Panc1 (cell line): ENCODE measurements around the gene HARBI1. TPM values are rescaled to one million over a fixed set of nuclear protein-coding genes. Genes with fewer than 3 reads are reported as not detected.

ENCODE experiments used
- ATAC-seq: fragments of 200-7000 bp; cut with Tn5 transposase; 2 replicates; pipeline ENCODE4 v1.9.1; 2020; ENCODE audit warnings: mild to moderate bottlenecking, moderate library complexity
- BruUV-seq: library from RNA; stranded (reverse); fragments of 400-500 nt; replicated peaks from 2 replicates; lab custom pipeline; 2021; lab: Mats Ljungman, UMichigan
- CTCF ChIA-PET: fragments of 300-600 bp; sonication (Branson Sonifier 250); formaldehyde crosslinking; loops from one replicate; lab custom pipeline; 2022; ENCODE audit warnings: antibody characterized with exemption; lab: Charles Lee
- POLR2A ChIA-PET: fragments of 300-600 bp; sonication (Branson Sonifier 250); formaldehyde crosslinking; loops from one replicate; lab custom pipeline; 2022; ENCODE audit warnings: antibody characterized with exemption; lab: Charles Lee
- DNase-seq: peaks from one replicate; pipeline ENCODE4 v3.0.0-alpha.2; 2010; ENCODE audit warnings: low read depth, low spot score
- H3K27ac ChIP-seq: 2 replicates; pipeline ENCODE4 v1.5.1; 2011; ENCODE audit warnings: mild to moderate bottlenecking, low read length, inconsistent platforms
- H3K27me3 ChIP-seq: fragments of 200-500 bp; sonication (Bioruptor generic); 2 replicates; pipeline ENCODE4 v1.6.0; 2014; ENCODE audit warnings: low read length, inconsistent platforms; ENCODE audit not compliant: control insufficient read depth, insufficient read depth
- H3K36me3 ChIP-seq: fragments of 200-500 bp; sonication (Bioruptor generic); 2 replicates; pipeline ENCODE4 v1.5.1; 2014; ENCODE audit warnings: inconsistent platforms, mild to moderate bottlenecking, low read length, moderate library complexity; ENCODE audit not compliant: control insufficient read depth, insufficient read depth
- H3K4me1 ChIP-seq: 2 replicates; pipeline ENCODE4 v1.5.1; 2011; ENCODE audit warnings: inconsistent platforms, mild to moderate bottlenecking, low read length, moderate library complexity; ENCODE audit not compliant: control insufficient read depth, insufficient read depth
- H3K4me3 ChIP-seq, 2 experiments: 2 replicates each; pipeline ENCODE4 v1.5.1; 2011 to 2012; ENCODE audit warnings: low read depth in 2 of 2, low read length in 2 of 2, mild to moderate bottlenecking in 2 of 2, inconsistent platforms in 1 of 2, moderate library complexity in 1 of 2
- H3K9me3 ChIP-seq: fragments of 200-500 bp; sonication (Bioruptor generic); 2 replicates; pipeline ENCODE4 v1.5.1; 2014; ENCODE audit warnings: low read depth, mild to moderate bottlenecking, inconsistent platforms, low read length, moderate library complexity; ENCODE audit not compliant: control insufficient read depth, insufficient read depth
- CTCF ChIP-seq: fragments of 450-650 bp; IDR thresholded peaks from 2 replicates; pipeline ENCODE4 v1.5.1; 2017; ENCODE audit warnings: mild to moderate bottlenecking
- POLR2AphosphoS5 ChIP-seq: IDR thresholded peaks from 2 replicates; pipeline ENCODE4 v1.6.1; 2012; ENCODE audit warnings: mild to moderate bottlenecking, low read depth, low read length, moderate library complexity
- REST ChIP-seq, 2 experiments: IDR thresholded peaks; 2 replicates each; pipeline ENCODE4 v1.6.1; 2011 to 2012; ENCODE audit warnings: low read depth in 2 of 2, control low read depth in 1 of 2, low read length in 1 of 2, mild to moderate bottlenecking in 1 of 2, moderate library complexity in 1 of 2; ENCODE audit not compliant: insufficient read depth in 1 of 2
- SIN3A ChIP-seq: IDR thresholded peaks from 2 replicates; pipeline ENCODE4 v1.6.1; 2012; ENCODE audit warnings: low read depth, mild to moderate bottlenecking, low read length, moderate library complexity, borderline replicate concordance; ENCODE audit not compliant: insufficient read depth
- TCF7L2 ChIP-seq: IDR thresholded peaks from 2 replicates; pipeline ENCODE4 v1.6.1; 2011; ENCODE audit warnings: mild to moderate bottlenecking, low read depth, low read length, inconsistent platforms
- in situ Hi-C: cut with HindIII; loops from 2 replicates; pipeline ENCODE4 v1.10.0; 2016; ENCODE audit warnings: low sequenced_read_pairs, low pct_unique_long_range_greater_than_20kb
- intact Hi-C: fragments of 100-400 bp; cut with micrococcal nuclease; formaldehyde crosslinking; loops from one replicate; pipeline ENCODE4 v1.10.0; 2022; ENCODE audit not compliant: unreplicated experiment
- total RNA-seq: library from RNA; stranded (reverse); gene quantifications from one replicate; pipeline ENCODE4 v1.2.1, GENCODE V29; 2021; ENCODE audit not compliant: unreplicated experiment

The HARBI1 gene
- total RNA-seq, 1 experiment from 2014 or later: 6.4 TPM

- CTCF ChIA-PET: interaction anchor here (0.6 to 1.2 kb wide), 3 partner anchors 12 to 430 kb away, joined by 3 to 4 read pairs (median 3); no protein-coding TSS in a partner anchor
- TF ChIP-seq CTCF (no peak), SIN3A (no peak)
- H3K27me3 ChIP-seq: no peaks in the 10 kb centered on the region
- POLR2A ChIA-PET: interaction anchor here (0.5 to 0.7 kb wide), 3 partner anchors 44 to 259 kb away, joined by 3 to 4 read pairs (median 3); no protein-coding TSS in a partner anchor
- intact Hi-C loops: no loop called here
- H3K36me3 ChIP-seq: no peaks in the 10 kb centered on the region; the same call in 1 of the 2 replicates
- in situ Hi-C loops: no loop called here
- DNase-seq (no peak), ATAC-seq (no peak)
- TSS peak; percentile 66 for BruUV-seq
- H3K4me3 ChIP-seq: peak overlapping the region; percentile 89 to 99
- H3K27ac ChIP-seq: peak overlapping the region; percentile 97
- H3K4me1 ChIP-seq: peaks cover 33% of the 10 kb centered on the region
- no peaks in the 10 kb centered on the region for H3K9me3 ChIP-seq
Observed at GRCh38 chr11:46590740-46591605, 26.1 kb downstream of the HARBI1 start.

GRCh38 chr11:46588915-46589314 is 28.1 kb downstream of the HARBI1 start:
- H3K36me3 ChIP-seq: no peaks in the 10 kb centered on the region; the same call in 1 of the 2 replicates
- DNase-seq: no peak
- in situ Hi-C loops: no loop called here
- CTCF ChIA-PET: interaction anchor here (0.7 kb wide), 1 partner anchor 1249 kb away, joined by 9 read pairs; no protein-coding TSS in a partner anchor
- POLR2A ChIA-PET: interaction anchor here (0.7 kb wide), 1 partner anchor 35 kb away, joined by 3 read pairs; no protein-coding TSS in a partner anchor
- peak overlapping the region; percentile 29; the same call in 1 of the 2 replicates for H3K27ac ChIP-seq
- H3K27me3 ChIP-seq: no peaks in the 10 kb centered on the region
- ATAC-seq: no peak
- no peak overlapping the region for H3K4me3 ChIP-seq
- H3K9me3 ChIP-seq: no peaks in the 10 kb centered on the region
- H3K4me1 ChIP-seq: peaks cover 25% of the 10 kb centered on the region
- BruUV-seq: no TSS peak
- TF ChIP-seq CTCF (no peak), REST (IDR thresholded peaks at IDR 0.05; ENCODE audit: insufficient read depth in 1 of 2, low read depth in 2 of 2, low read length in 1 of 2) (no peak), POLR2AphosphoS5 (no peak), SIN3A (no peak), TCF7L2 (no peak)
- intact Hi-C loops: no loop called here
